ENCODE data around the gene EYS.

EYS gene

DNA sequence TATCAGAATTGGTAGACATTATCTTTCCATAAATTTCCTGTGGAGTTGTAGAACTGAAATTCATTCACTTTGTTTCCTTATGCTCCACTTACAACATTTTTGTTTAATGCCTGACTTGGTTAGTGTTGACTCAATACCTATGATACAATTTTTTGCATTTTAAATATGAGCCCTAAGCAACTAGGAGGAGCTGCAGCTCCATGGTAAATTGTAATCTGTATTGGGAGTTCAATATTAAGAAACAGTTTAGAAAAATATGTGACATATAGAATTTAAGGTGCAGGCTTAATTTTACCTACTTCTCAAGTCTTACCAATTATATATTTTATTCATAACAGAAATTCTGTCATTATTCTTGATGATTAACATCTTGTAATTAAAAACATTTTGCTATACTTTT lies 868.3 kb downstream of the EYS start:
- Histone ChIP-seq H3F3A (ENCODE audit: low read depth) (no peaks in the 10 kb centered on the region), H3K4me3 (ENCODE audit: low read length, poor library complexity, severe bottlenecking) (no peak overlapping the region), H3K9me2 (replicated peaks; ENCODE audit: low read depth, low read length) (no peaks in the 10 kb centered on the region), H3K4me1 (ENCODE audit: insufficient read depth, low read length, poor library complexity, severe bottlenecking) (no peaks in the 10 kb centered on the region), H3K27me3 (ENCODE audit: insufficient read depth, low read length, poor library complexity, severe bottlenecking) (no peaks in the 10 kb centered on the region), H4K20me1 (ENCODE audit: insufficient read depth, low read length, poor library complexity, severe bottlenecking) (no peaks in the 10 kb centered on the region), H3K4me2 (ENCODE audit: low read depth, low read length, poor library complexity, severe bottlenecking) (no peak overlapping the region), H3K36me3 (ENCODE audit: insufficient read depth, low read length) (no peaks in the 10 kb centered on the region), H3K9me3 (ENCODE audit: insufficient read depth, low read depth, low read length) (no peaks in the 10 kb centered on the region), H3K9ac (ENCODE audit: low read depth, low read length, poor library complexity, severe bottlenecking) (no peak overlapping the region), H3K79me2 (ENCODE audit: insufficient read depth, low read length) (no peaks in the 10 kb centered on the region), H2AFZ (ENCODE audit: low read length) (no peak overlapping the region)
- TF ChIP-seq, protein P1, sequence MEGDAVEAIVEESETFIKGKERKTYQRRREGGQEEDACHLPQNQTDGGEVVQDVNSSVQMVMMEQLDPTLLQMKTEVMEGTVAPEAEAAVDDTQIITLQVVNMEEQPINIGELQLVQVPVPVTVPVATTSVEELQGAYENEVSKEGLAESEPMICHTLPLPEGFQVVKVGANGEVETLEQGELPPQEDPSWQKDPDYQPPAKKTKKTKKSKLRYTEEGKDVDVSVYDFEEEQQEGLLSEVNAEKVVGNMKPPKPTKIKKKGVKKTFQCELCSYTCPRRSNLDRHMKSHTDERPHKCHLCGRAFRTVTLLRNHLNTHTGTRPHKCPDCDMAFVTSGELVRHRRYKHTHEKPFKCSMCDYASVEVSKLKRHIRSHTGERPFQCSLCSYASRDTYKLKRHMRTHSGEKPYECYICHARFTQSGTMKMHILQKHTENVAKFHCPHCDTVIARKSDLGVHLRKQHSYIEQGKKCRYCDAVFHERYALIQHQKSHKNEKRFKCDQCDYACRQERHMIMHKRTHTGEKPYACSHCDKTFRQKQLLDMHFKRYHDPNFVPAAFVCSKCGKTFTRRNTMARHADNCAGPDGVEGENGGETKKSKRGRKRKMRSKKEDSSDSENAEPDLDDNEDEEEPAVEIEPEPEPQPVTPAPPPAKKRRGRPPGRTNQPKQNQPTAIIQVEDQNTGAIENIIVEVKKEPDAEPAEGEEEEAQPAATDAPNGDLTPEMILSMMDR (conservative IDR thresholded peaks at IDR 0.05; ENCODE audit: low read length), result no peak
- no peak for TF ChIP-seq EZH2phosphoT487 (IDR thresholded peaks at IDR 0.05; ENCODE audit: borderline replicate concordance)

DNA sequence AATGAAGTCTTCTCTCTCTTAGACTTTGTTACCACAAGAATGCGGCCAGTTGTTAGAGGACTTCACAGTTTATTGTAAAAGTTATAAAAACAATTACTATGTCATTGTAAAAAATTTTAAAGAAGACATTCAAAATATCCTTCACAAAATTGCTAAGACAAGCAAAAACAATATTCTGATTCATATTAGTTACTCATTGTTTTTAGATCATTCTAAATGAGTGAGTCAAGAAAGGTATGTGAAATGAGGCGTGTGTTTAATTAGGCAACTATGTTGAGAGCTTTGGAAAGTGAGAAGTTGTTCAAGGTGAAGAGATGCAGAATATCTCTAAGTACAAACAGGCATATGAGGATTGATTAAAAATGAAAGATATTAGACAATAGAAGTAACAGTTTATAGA lies 875.3 kb downstream of the EYS start:
- Histone ChIP-seq H3K9ac (ENCODE audit: low read depth, low read length, poor library complexity, severe bottlenecking) (no peak overlapping the region), H3K9me2 (replicated peaks; ENCODE audit: low read depth, low read length) (no peaks in the 10 kb centered on the region), H2AFZ (ENCODE audit: low read length) (no peak overlapping the region), H3K9me3 (ENCODE audit: insufficient read depth, low read depth, low read length) (no peaks in the 10 kb centered on the region), H3K4me1 (ENCODE audit: insufficient read depth, low read length, poor library complexity, severe bottlenecking) (no peaks in the 10 kb centered on the region), H3K79me2 (ENCODE audit: insufficient read depth, low read length) (no peaks in the 10 kb centered on the region), H3K4me3 (ENCODE audit: low read length, poor library complexity, severe bottlenecking) (no peak overlapping the region), H3K36me3 (ENCODE audit: insufficient read depth, low read length) (no peaks in the 10 kb centered on the region), H3K4me2 (ENCODE audit: low read depth, low read length, poor library complexity, severe bottlenecking) (no peak overlapping the region), H3F3A (ENCODE audit: low read depth) (no peaks in the 10 kb centered on the region), H3K27me3 (ENCODE audit: insufficient read depth, low read length, poor library complexity, severe bottlenecking) (no peaks in the 10 kb centered on the region), H4K20me1 (ENCODE audit: insufficient read depth, low read length, poor library complexity, severe bottlenecking) (no peaks in the 10 kb centered on the region)
- TF ChIP-seq EZH2phosphoT487 (IDR thresholded peaks at IDR 0.05; ENCODE audit: borderline replicate concordance), result no peak
- TF ChIP-seq, protein P1 (conservative IDR thresholded peaks at IDR 0.05; ENCODE audit: low read length), result no peak

DNA sequence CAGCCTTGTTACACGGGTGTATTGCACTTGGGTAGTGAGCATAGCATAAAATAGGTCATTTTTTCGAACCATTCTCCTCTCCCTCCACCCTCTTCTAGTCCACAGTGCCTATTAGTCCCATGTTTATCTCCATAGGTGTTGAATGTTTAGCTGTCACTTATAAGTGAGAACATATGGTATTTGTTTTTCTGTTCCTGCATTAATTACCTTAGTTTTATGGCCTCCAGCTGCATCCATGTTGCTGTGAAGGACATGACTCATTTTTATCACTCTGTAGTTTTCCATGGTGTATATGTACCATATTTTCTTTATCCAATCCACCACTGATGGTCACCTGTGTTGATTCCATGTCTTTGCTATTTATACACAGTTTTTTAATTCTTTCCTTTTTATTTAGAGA lies 889.5 kb downstream of the EYS start:
- Histone ChIP-seq H2AFZ (ENCODE audit: low read length) (no peak overlapping the region), H3K36me3 (ENCODE audit: insufficient read depth, low read length) (no peaks in the 10 kb centered on the region), H3F3A (ENCODE audit: low read depth) (no peaks in the 10 kb centered on the region), H3K9me2 (replicated peaks; ENCODE audit: low read depth, low read length) (no peaks in the 10 kb centered on the region), H3K79me2 (ENCODE audit: insufficient read depth, low read length) (no peaks in the 10 kb centered on the region), H4K20me1 (ENCODE audit: insufficient read depth, low read length, poor library complexity, severe bottlenecking) (no peaks in the 10 kb centered on the region), H3K4me3 (ENCODE audit: low read length, poor library complexity, severe bottlenecking) (no peak overlapping the region), H3K9ac (ENCODE audit: low read depth, low read length, poor library complexity, severe bottlenecking) (no peak overlapping the region), H3K4me1 (ENCODE audit: insufficient read depth, low read length, poor library complexity, severe bottlenecking) (no peaks in the 10 kb centered on the region), H3K27me3 (ENCODE audit: insufficient read depth, low read length, poor library complexity, severe bottlenecking) (no peaks in the 10 kb centered on the region), H3K4me2 (ENCODE audit: low read depth, low read length, poor library complexity, severe bottlenecking) (no peak overlapping the region), H3K9me3 (ENCODE audit: insufficient read depth, low read depth, low read length) (no peaks in the 10 kb centered on the region)
- TF ChIP-seq EZH2phosphoT487 (IDR thresholded peaks at IDR 0.05; ENCODE audit: borderline replicate concordance), result no peak
- TF ChIP-seq, protein P1 (conservative IDR thresholded peaks at IDR 0.05; ENCODE audit: low read length), result no peak

Data from Loucy (cell line).